Heart right ventricle (tissue), 16 donors: ENCODE measurements around the gene SH3GL2. TPM values are rescaled to one million over a fixed set of nuclear protein-coding genes. Genes with fewer than 3 reads are reported as not detected.

Experiments
- ATAC-seq, 8 donors: fragments of 200-7000 bp; cut with Tn5 transposase; one replicate each; pipeline ENCODE4 v1.9.1; 2020; ENCODE audit warnings: mild to moderate bottlenecking in 8 of 8, moderate library complexity in 8 of 8, moderate number of reproducible peaks in 1 of 8
- DNase-seq, 2 donors: peaks; one replicate each; pipeline ENCODE4 v3.0.0-alpha.2; 2020
- H3K27ac ChIP-seq, 10 donors: fragments of 200-600 bp; sonication (generic) in 2 of 10; one replicate each; pipeline versions ENCODE4 v1.5.0 to v1.8.0; 2020 to 2022; ENCODE audit warnings: mild to moderate bottlenecking in 3 of 10
- H3K27me3 ChIP-seq, 7 donors: fragments of 200-600 bp; one replicate each; pipeline ENCODE4 v1.8.0; 2021 to 2022; ENCODE audit warnings: mild to moderate bottlenecking in 2 of 7
- H3K36me3 ChIP-seq, 9 donors: fragments of 200-600 bp; sonication (generic) in 1 of 9; one replicate each; pipeline versions ENCODE4 v1.5.0 to v1.8.0; 2020 to 2022; ENCODE audit warnings: mild to moderate bottlenecking in 2 of 9
- H3K4me1 ChIP-seq, 9 donors: fragments of 200-600 bp; sonication (generic) in 1 of 9; one replicate each; pipeline versions ENCODE4 v1.5.0 to v1.8.0; 2020 to 2022; ENCODE audit warnings: mild to moderate bottlenecking in 4 of 9
- H3K4me3 ChIP-seq, 10 donors: fragments of 200-600 bp; sonication (generic) in 2 of 10; one replicate each; pipeline versions ENCODE4 v1.5.0 to v1.8.0; 2020 to 2022; ENCODE audit warnings: mild to moderate bottlenecking in 7 of 10, moderate library complexity in 2 of 10
- H3K9me3 ChIP-seq, 11 donors: fragments of 200-600 bp in 10 of 11; sonication (generic) in 2 of 11; one replicate each; pipeline versions ENCODE4 v1.5.0 to v1.8.0; 2013 to 2022; ENCODE audit warnings: mild to moderate bottlenecking in 2 of 11, control low read depth in 1 of 11, moderate library complexity in 1 of 11
- WGBS, 2 donors: extraction: QIAGEN DNeasy Blood & Tissue Kit; methylation state at CpG; one replicate each; pipeline ENCODE4 v1.1.7; 2013; ENCODE audit warnings: inconsistent platforms in 1 of 2; 5-methylcytosine and 5-hydroxymethylcytosine counted together
- intact Hi-C, 10 donors: fragments of 100-400 bp; cut with DNase I; formaldehyde crosslinking; loops; one replicate each; pipeline versions ENCODE4 v1.11.1 to v1.14.2; 2022
- polyA plus RNA-seq, 2 donors: library from polyadenylated mRNA; stranded (reverse); fragments of 200-250 nt; gene quantifications; one replicate each; pipeline ENCODE4 v1.2.3, GENCODE V29; 2013
- total RNA-seq, 10 donors: library from RNA; stranded (reverse); fragmentation: NEBNext Ultra II Directional in 3 of 10; extraction: Animal tissue kit (Norgen Biotek cat#: 25700) in 3 of 10; gene quantifications; one replicate each; pipeline versions ENCODE4 v1.2.1 to v1.2.4, GENCODE V29; 2021 to 2023
- TF ChIP-seq, protein P1 (sequence below), 9 donors: fragments of 200-600 bp; sonication (generic) in 2 of 9; IDR thresholded peaks; one replicate each; pipeline versions ENCODE4 v1.5.0 to v1.8.0; 2021 to 2022; ENCODE audit warnings: antibody characterized with exemption in 9 of 9, mild to moderate bottlenecking in 5 of 9, moderate library complexity in 1 of 9
- donor health status: Arrhythmogenic right ventricular cardiomyopathy.
- donor health status: ischemic (EF 13 %, LVEDD 7.1; RV severe dilation, severe dysfunction).
- donor health status: healthy with polysubstance abuse.
- donor health status: DM: no; HTN: yes; CAD: no.
- donor health status: DM: no; HTN: no; CAD: no.
- donor health status: ischemic (EF 25% LVEDD 6.9; RV normal size, moderate dysfunction).
- donor health status: ischemic (EF 25% LVEDD 5.7; RV mildly dilated, moderate dysfunction).
- donor health status: healthy.
- donor health status: DM: yes; HTN: yes; CAD: no.
- donor health status: Ischemic cardiomyopathy.
- donor health status: ischemic (EF 35%, LVEDD 5.7; RV mildly dilated, moderate dysfunction).
- donor health status: nonischemic (EF 11% LVEDD 7.7; RV severe dilation, severe dysfunction).
- donor health status: DM: yes; HTN: yes; CAD: no.
- donor health status: PGD.
- donor health status: ischemic (EF 29% LVEDD 5.4; RV normal size, mild dysfunction).
- donor health status: nonischemic (EF 23%, LVEDD 6.1; RV moderate dilation, normal function).

Gene SH3GL2
- total and polyA plus RNA-seq, 12 donors: 0.73 to 14.6 (median 6.0) TPM; not detected in 1

- DNase-seq (no peak), ATAC-seq (no peak)
- Histone ChIP-seq H3K4me3 (no peak overlapping the region), H3K27ac (no peak overlapping the region), H3K36me3 (no peaks in the 10 kb centered on the region), H3K4me1 (peaks cover 0 to 8% (median 0%) of the 10 kb centered on the region in 9 donors), H3K27me3 (peaks cover 0 to 6% (median 0%) of the 10 kb centered on the region in 7 donors), H3K9me3 (no peaks in the 10 kb centered on the region)
- 80 to 85% methylated on average over 2 of the region's 2 CpGs for WGBS, 2 donors
- TF ChIP-seq, protein P1, sequence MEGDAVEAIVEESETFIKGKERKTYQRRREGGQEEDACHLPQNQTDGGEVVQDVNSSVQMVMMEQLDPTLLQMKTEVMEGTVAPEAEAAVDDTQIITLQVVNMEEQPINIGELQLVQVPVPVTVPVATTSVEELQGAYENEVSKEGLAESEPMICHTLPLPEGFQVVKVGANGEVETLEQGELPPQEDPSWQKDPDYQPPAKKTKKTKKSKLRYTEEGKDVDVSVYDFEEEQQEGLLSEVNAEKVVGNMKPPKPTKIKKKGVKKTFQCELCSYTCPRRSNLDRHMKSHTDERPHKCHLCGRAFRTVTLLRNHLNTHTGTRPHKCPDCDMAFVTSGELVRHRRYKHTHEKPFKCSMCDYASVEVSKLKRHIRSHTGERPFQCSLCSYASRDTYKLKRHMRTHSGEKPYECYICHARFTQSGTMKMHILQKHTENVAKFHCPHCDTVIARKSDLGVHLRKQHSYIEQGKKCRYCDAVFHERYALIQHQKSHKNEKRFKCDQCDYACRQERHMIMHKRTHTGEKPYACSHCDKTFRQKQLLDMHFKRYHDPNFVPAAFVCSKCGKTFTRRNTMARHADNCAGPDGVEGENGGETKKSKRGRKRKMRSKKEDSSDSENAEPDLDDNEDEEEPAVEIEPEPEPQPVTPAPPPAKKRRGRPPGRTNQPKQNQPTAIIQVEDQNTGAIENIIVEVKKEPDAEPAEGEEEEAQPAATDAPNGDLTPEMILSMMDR (IDR thresholded peaks at IDR 0.05): no peak
- intact Hi-C loops: no loop called here
These were observed 220.5 kb downstream of the SH3GL2 start for GRCh38 chr9:17799369-17799768.

DNA sequence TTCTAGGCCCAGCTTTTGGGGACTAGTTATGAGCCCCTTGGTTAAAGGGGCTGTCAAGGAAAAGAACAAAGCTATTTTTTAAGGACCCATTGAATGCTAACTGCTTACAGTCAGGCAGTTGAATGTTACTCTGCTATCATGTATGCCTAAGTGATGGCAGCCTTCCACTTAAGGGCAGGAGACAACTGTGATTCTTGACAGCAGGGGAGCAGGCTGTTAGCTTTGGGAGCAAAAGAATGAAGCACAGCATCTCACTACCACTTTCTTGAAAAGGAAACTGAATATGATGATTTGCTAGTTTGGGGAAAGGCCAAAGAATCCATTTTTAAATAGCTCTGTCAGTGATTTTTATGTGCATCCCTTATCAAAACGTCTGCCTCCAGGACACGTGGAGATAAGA lies 221.6 kb downstream of the SH3GL2 start:
- no peaks in the 10 kb centered on the region for H3K9me3 ChIP-seq
- no peaks in the 10 kb centered on the region for H3K36me3 ChIP-seq
- WGBS, 2 donors: 17% methylated on average over 2 of the region's 2 CpGs
- ATAC-seq: no peak
- intact Hi-C loops: loop anchor here in 8 of 10 donors (2.0 to 10.0 kb wide), 5 partner anchors 268 to 1234 kb away; partner anchors contain the start of gene SAXO1 (in 1 of the 8)
- TF ChIP-seq, protein P1 (IDR thresholded peaks at IDR 0.05): no peak
- DNase-seq: no peak
- peaks cover 0 to 8% (median 0%) of the 10 kb centered on the region in 9 donors for H3K4me1 ChIP-seq
- H3K4me3 ChIP-seq: no peak overlapping the region
- H3K27ac ChIP-seq: no peak overlapping the region
- peaks cover 0 to 14% (median 0%) of the 10 kb centered on the region in 7 donors for H3K27me3 ChIP-seq

DNA sequence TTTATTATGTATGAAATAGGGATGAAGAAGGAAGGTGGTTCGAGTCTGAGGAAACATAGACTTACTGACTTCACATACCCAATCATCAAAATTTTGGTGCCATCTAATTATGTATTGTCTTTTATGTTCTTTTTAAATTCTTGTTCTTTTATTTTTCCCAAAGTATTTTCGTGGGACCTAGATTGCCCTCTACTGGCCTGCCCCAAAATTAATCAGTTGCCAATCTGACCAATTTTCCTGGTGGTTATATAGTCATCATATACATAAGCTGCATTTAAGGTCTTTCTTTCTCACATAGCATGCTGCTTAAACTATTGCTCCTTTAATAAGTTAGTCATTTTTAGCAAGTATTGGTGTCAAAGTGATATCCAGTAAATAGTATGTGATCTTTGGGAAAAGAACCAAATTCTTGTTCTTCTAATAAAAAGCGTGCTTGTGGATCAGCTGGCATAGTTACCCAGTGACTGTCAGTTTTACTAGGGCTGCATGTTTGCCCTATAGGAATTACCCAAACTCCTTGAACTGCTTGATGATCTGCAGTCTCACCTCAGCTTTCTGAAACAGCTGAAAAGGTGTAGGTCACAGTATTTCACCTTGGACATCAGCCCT lies 223.5 kb downstream of the SH3GL2 start:
- Histone ChIP-seq H3K27ac (no peak overlapping the region), H3K36me3 (no peaks in the 10 kb centered on the region), H3K9me3 (no peaks in the 10 kb centered on the region), H3K4me1 (peaks cover 0 to 8% (median 0%) of the 10 kb centered on the region in 9 donors), H3K27me3 (peaks cover 0 to 22% (median 3%) of the 10 kb centered on the region in 7 donors), H3K4me3 (no peak overlapping the region)
- ATAC-seq: no peak
- TF ChIP-seq, protein P1 (IDR thresholded peaks at IDR 0.05): peak in 7 of 9 donors; percentile 26 to 56 (median 48)
- DNase-seq: no peak
- intact Hi-C loops: loop anchor here in 9 of 10 donors (2.0 to 10.0 kb wide), 7 partner anchors 270 to 1232 kb away; partner anchors contain the start of gene SAXO1 (in 1 of the 9)
- 43 to 55% methylated on average over 3 of the region's 3 CpGs for WGBS, 2 donors

DNA sequence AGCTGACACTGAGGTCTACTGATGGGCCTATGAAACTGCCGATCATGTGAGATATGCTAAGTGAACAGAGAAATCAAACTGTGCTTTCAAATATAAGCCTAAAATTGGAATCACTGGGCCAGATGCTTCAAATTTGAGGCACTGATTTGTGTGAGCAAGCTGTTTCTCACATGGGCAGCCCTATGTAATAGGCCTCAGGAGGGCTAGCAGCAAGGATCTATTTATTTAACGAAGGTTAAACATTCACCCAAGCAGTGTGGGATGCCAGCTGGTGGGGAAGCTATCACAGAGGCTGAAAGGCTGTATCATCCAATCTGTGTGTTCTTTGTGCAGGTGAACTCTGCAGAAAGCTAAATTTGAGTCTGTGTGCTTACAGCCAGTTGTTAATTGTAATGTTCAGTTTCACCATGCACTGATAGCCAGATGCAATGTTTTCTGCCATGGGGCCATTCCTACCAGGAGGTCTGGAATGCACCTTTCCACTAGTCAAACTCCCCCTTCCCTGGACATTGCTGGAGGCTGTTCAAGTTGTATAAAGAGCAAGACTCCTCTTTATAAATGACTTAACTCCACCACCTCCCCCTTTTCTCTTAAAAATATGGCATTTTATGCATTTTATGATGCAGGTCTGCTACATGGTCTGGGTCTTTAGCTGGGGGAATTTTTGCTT lies 228.9 kb downstream of the SH3GL2 start:
- Histone ChIP-seq H3K27ac (no peak overlapping the region), H3K36me3 (no peaks in the 10 kb centered on the region), H3K4me3 (no peak overlapping the region), H3K4me1 (no peaks in the 10 kb centered on the region), H3K9me3 (no peaks in the 10 kb centered on the region), H3K27me3 (peaks cover 0 to 30% (median 11%) of the 10 kb centered on the region in 7 donors)
- TF ChIP-seq, protein P1 (IDR thresholded peaks at IDR 0.05): no peak
- intact Hi-C loops: loop anchor here in 2 of 10 donors (10.0 kb wide), 2 partner anchors 337 to 1227 kb away; partner anchors contain the start of gene SAXO1 (in 1 of the 2)
- no peak for ATAC-seq
- no peak for DNase-seq
- WGBS, 2 donors: 80 to 86% methylated on average over 2 of the region's 2 CpGs
